ENCODE measurements around the gene GPR78.

Gene GPR78

DNA sequence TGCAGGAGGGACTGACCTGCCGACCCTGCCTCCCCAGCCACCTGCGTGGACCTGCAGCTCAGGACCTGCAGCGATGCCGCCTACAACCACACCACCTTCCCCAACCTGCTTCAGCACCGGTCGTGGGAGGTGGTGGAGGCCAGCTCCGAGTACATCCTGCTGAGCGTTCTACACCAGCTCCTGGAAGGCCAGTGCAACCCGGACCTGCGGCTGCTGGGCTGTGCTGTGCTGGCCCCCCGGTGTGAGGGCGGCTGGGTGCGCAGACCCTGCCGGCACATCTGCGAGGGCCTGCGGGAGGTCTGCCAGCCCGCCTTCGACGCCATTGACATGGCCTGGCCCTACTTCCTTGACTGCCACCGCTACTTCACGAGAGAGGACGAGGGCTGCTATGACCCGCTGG lies 20.9 kb downstream of the GPR78 start:
- no peak for DNase-seq

DNA sequence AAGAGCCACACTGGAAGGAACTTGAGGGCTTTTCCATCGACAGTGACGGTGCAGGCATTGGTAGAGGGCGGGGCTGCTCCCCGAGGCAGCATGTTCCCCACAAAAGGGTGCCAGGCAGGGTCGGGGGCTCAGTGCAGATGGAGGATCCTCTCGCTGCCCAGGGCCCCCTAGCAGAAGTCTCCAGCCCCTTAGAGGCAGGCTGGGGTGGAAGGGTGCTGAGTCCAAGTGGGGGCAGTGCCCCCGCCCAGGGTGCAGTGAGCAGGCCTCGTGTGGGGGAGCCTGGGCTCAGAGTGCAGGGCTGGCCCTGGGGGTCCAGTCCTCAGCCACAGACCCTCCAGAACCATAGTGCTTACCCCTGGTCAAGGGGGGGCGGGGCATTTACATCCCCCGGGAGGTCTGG lies 21.4 kb downstream of the GPR78 start:
- DNase-seq, result no peak

DNA sequence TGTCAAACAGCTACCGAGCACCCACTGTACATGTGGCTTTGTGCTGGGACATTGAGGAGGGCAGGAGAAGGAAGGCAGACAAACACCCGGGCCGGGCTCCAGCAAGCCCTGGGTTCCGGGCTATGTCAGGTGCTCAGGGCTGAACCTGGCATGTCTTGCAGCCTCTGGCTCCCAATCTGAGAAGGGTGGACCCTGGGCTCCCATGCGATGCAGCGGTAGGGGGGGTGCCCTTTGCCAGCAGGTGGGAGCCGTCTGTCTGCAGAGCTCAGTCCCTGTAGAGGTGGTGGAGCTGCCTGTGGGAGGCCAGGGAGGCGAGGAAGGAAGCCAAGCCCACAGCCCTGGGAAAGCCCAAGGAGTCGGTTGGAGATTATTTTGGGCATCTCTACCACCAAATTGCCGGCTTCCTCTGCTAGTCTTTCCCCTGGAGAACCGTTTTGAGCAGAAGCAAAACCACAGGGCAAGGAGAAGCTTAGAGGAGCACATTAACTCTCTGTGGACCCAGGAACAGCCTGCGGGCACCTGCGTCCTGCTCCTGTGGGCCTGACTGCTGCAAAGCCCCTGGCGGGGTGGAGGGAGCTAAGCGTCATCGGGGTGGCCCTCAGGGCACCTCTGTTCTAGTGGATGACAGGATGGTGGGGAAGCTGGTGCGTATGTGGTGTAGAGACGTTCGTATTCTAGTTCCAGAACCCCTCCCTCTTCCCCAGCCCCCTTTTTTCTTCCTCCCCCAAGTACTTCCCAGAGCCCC lies 22.7 kb downstream of the GPR78 start:
- no peak for DNase-seq

DNA sequence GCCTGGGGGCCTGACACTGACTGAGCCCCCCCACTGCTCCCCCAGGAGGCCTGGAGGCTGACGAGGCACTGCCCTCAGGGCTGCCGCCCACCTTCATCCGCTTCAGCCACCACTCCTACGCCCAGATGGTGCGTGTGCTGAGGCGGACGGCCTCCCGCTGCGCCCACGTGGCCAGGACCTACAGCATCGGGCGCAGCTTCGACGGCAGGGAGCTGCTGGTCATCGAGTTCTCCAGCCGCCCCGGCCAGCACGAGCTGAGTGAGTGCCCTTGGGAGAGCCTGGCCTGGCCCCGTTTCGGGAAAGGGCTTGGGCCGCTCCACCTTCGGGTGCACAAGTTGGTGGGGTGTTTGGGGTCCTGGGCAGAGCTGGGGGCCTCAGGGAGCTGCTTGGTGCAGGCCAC lies 23.7 kb downstream of the GPR78 start:
- no peak for DNase-seq

DNA sequence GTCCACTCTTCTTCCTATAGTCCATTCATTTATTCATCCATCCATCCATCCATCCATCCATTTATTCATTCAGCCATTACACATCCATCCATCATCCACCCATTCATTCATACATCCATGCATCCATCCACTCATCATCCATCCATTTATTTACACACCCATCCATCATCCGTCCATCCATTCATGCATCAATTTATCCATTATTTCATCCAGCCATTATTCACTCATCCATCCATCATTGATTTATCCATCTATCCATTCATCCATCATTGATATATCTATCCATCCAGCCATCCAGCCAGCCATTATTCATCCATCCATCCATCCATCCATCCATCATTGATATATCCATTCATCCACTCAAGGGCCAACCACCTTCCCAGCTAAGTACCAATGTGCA lies 25.1 kb downstream of the GPR78 start:
- no peak for DNase-seq

DNA sequence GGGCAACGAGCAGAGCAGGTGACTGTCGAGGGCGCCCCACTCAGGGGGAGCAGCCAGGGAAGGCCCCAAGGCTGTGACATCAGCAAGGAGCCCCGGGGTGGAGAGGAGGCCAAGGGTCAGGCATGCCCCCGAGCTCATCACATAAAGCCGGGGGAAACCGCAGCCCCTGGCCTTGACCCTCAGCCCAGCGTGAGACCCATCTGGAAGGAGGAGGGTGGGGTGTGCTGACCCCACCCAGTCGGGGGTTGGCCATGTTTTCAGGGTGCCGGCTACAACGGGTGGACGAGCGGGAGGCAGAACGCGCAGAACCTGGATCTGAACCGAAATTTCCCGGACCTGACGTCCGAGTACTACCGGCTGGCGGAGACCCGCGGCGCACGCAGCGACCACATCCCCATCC lies 26.3 kb downstream of the GPR78 start:
- DNase-seq, result no peak

DNA sequence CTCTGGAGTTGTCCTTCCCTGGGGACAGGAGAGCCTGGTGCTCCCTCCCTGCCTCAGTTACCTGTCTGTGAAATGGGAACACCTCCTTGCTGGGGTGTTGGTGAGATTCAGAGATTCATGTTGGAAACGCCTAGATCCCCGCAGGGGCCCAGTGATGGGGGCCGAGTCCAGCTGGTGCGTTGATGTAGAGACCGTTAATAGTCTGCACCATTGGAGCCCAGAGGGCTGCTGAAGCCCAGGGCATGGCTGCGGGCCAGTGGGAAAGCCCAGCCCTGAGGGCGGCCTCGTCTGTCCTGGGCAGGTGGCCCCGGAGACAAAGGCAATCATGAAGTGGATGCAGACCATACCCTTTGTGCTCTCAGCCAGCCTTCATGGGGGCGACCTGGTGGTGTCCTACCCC lies 26.8 kb downstream of the GPR78 start:
- no peak for DNase-seq

DNA sequence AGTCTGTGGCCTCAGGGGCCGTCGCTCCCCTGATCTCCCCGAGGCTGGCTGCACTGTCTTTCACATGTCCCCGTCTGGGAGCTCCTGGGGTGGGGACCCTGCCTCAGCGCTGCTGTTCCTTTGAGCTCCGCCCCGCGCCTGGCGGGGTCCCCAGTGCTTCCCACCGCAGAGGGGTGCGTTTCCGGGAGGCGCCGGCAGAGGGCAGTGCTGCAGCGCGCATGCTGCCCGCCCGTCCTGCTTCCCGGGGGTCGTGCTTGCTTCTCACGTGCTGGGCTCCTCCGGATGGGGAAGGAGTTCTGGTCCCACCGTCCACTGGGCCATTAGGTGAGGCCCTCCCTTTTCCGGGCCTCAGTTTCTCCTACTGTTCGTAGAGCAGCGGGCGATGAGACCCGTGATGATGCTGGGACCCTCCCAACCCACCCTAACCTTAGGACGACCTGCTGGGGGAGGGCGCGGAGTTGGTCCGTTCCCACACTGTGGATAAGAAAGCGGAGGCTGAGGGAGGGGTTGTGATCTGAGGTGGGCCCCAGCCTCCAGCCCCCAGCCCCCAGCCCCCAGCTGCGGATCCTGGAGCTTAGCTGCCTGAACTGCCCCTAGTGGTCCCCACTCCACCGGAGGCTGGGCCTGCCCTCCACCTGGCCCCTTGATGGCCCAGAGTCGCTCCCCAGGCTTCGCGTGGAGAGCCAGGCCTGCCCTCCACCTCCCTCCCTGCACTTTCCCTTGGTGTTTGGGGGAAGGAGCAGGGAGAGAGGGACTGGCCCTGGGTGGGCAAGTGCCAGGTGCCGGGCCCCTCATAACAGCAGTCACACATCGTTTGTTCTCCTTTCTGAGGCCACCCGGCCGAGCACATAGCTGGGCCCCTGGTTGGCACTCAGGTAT lies 27.6 kb downstream of the GPR78 start:
- DNase-seq, result peak; percentile 5

DNA sequence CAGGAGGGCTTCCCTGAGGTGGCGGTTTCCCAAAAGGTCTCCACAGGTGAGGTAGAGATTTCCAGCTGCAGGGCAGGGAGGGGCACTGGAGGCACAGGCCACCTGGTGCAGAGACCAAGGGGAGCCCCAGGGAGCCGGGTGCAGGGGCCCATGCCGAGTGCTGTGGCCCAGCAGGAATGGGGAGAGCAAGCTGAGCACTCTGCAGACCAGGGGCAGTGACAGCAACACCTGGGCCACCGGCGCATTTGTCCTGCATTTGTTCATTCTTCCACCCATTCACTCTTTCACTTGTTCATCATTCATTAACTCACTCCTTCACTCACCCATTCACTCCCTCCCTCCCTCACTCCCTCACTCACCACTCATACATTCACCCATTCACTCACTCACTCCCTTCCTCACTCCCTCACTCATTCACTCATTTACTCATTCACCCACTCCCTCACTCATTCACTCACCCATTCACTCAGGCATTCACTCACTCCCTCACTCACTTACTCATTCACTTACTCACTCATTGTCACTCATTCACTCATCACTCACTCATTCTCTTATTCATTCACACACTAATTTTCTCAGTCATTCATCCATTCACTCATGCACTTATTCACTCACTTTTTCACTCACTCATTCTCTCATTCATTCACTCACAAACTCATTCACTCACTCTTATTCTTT lies 28.7 kb downstream of the GPR78 start:
- DNase-seq, result no peak

DNA sequence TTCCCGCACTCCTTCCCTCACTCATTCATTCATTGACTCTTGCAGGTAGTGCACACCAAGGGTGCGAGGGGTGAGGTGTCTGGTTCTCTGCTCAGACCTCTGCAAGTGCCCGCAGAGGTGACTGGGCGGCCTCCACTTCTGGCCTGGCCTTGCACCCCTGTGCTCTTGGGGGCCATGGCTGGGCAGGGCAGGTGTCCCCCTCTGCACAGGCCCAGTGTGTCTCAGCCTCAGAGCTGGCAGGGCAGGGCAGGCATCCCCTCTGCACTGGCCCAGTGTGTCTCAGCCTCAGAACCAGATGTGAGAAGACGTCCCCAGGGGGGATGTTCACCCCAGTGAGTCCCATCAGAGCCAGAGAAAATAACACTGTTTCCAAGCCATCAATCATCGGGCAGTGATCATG lies 29.2 kb downstream of the GPR78 start:
- no peak for DNase-seq

DNA sequence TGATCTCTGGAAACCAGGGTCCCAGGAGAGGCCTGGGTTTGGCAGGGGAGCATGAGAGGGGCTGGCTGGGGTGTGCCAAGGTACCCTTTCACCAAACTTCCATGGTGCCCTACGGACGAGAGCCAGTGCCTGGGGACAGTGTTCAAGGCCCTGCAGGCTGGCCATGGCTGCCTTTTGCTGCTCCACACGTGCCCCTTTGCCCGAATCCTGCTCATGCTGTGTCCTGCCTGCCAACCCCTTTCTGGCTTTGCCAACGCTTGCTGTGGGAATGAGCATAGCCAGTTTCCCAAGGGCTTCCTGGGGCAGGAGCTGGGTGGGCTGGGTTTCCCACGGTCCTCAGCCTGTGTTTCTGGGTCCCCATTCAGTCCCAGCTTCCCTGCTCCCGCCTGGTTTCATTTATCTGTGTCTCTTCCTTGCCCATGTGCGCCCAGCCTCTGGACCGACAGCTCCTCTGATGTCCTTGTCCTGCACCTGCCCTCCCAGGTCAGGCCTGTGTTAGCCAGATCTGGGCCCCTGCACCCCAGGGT lies 29.7 kb downstream of the GPR78 start:
- no peak for DNase-seq

DNA sequence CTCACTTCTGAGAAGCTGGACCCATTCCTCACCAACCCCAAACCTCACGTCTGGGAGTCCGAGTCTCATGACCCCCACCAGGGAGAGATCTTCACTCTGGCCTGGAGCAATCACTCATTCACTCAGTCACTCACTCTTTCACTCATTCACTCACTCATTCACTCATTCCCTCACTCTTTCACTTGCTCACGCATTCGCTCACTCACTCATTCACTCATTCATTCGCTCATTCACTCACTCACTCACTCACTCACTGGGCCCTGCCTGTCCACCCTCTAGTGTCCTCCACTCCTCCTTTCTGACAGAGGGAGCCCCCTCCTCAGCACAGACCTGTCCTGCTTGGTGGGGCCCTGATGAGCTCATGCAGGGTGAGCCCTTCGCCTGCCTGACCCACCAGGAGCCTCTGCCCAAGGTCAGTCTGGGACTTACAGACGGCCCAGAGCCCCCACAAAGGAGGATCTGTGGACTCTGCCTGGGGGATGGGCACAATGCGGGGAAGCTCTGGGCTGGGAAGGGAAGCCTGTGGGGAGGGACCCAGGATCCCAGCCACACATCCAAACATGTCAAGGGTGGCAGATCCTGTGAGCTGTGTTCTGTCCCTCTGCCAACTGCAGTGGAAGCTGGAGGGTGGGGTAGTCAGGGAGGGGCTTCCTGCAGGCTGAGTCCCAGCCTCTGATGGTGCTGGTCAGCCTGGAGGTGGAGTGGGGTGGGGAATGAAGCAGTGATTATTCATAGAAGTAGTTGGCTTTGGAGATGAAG lies 30.8 kb downstream of the GPR78 start:
- no peak for DNase-seq

DNA sequence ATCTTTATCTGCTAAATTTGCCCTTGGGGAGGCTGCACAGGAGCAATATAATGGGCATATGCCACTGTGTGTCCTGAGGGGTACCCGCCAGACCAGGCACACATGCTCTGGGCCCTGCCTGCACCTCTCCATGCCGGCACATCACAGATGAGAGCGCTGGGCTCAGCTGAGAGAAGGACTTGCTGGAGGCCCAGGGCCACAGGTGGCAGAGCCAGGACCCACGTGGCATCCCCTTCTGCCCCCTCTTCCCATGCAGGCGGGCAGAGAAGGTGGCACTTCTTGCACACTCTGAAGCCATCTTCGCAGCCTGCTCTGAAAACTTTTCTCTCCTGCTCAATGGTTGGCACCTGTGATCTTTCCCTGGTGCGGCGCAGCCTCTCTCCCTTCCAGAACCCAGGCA lies 32.5 kb downstream of the GPR78 start:
- DNase-seq, result no peak

DNA sequence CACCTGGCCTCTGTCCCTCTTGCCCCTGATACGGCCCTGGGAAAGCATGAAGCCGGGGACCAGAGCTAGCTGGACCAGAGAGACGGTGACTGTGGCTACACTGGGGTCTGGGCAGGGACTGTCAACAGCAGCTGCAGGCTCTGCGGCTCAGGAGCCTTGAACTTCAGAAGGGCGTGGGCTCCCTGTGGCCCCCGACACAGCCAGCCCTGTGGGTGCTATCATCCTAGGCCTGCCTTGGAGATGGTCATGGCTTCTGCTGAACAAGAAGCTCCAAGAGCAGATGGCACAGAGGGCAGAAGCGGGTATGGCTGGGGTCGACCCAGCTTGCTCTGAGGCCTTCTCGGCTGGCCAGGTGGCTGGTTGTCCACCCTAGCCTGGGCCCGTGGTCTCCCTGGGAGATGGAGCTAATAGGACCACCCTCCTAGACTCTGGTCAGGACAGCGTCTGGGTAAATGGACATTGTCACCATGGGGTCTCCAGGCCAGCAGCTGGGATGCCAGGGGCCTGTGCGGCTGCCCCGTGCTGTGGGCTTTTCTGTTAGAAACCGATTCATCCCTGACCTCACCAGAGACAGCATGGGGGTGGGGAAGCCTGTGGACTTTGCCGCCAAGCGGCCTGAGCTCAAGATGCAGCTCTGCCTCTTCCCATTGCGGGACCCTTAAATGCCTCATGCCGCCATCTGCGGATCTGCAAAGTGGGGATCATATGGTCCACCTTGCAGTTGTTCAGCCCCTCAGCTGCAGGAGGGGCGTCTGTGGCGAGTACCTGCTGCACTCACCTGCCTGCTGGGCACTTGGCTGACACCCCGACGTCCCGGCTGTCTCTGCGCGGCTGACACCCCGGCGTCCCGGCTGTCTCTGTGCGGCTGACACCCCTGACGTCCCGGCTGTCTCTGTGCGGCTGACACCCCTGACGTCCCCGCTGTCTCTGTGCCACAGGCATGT lies 33.5 kb downstream of the GPR78 start:
- DNase-seq, result no peak

DNA sequence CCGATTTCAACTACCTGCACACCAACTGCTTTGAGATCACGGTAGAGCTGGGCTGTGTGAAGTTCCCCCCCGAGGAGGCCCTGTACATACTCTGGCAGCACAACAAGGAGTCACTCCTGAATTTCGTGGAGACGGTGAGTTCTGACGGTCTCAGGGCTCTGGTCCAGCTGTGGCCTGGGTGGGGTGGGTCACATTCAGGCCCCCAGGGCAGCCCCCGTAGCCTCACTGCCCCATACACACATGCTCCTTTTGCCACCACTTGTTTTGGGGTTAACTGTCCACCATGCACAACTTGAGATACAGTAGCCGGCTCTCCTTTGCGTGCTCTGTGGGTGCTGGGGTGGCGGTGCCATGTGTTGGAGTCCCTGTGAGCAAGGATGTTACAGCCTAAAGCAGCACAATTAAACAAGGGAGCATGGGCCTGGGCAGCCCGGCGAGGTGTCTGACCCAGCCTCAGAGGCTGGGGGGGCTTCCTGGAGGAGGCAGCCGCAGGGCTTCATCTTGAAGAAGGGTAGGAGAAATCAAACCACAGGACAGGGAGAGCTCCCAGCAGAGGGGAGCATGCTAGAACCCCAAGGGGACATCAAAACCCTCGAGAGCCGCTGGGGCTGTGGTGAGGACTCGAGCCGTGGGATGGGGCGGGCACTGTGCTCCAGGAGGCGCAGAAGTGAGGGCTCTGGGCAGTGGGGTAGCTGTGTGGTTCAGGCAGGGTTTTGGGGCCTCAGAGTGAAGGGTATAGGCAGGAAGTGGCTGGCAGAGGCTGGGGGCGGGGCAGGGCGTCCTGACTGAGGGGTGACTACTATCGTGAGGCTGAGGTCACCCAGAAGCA lies 34.4 kb downstream of the GPR78 start:
- no peak for DNase-seq

DNA sequence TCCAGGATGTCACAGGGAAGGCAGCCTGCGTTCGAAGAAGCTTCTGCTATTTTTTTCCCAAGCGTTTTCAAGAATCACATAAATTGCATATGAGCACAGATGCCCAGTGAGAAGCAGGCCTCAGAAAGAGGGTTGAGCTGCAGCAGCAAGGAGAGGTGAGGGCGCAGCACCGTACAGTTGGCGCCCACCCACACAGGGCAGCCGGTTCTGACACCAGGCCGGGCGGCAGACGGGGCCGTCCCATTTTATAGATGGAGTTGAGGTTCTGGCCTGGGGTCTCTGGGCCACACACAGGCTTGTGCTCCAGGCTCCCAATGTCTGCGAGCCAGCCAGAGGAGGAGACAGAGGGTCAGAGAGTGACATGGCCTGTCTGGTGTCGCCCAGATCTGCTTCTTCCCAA lies 35.2 kb downstream of the GPR78 start:
- DNase-seq, result no peak

DNA sequence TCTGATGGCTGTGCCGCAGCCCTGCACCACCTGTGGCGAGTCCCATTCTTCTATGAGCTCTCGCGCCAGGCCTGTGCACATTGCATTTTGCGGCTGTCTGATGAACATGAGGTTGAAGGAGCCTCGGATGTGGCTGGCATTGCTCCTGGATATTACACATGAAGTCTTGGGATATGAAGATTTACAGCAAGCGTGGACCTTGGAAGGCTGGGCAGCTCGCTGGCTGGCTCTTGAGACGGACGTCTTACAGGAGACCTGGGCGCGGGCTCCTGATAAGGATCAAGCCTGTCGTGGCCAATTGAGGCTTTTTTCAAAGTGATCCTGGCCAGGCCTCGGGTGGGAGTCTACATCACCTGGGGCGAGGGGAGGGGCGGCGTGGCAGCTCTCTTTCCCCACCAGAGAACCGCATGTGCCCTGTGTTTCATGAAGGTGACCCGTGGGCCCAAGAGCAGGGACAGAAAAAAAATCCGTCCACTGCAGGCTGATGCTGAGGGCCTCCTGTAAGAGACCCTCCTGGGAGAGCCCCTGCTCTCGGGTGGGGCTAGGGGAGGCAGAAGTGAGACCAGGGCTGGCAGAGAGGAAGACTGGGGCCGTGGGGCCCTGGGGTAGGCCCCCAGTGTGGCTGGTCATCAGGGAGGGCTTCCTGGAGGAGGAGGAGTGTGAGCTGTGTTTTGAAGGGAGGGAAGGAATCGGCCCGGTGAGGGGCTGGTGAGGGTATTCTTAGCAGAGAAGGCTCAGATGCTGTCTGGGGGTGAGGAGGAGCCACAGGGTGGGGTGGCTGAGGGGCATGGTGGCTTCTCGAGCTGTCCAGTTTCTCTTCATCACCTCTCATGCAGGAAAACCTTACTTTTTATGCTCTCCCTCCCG lies 36.0 kb downstream of the GPR78 start:
- DNase-seq, result no peak

DNA sequence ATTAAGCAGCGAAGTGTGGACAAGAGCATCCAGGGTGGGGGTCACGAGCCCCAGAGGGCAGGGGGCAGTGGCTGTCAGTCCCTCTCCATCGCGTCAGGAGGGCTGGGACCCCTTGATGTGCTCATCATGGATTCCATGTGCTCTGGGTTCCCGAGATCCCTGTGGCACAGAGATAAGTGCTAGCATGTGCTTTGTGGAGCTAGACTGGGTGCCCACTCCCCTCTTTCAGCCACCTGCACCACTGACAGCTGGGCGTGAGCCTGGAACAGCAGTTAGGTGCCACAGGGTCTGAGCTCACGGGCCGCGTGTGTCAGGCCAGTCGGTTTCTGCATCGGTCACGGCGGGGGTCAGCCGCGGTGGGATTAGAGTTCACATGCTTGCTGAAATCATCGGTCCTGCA lies 36.6 kb downstream of the GPR78 start:
- no peak for DNase-seq

DNA sequence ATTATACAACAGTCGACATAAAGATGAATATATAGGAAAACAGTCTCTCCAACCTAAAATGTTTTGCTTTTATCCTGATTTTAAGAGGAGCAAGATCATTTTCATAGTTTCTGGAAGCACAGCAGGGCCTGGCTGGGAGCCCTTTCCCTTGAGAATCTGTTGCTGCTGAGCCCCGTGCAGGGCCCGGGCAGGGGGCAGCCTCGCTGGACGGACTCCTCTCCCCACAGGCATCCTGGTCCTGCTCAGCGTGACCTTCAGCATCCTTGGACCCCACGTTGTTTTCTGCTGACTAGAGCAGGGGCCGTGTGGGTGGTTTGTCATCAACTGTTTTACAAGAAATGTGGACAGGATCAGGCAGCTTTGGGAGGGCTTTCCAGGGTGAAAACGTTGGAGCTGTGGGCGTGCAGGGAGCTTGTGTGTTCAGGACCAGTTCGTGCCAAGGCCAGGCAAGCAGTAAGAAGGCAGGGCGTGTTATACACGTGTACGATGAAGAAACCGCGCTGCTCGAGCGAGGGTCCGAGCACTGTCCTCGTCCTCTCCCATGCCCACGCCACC lies 37.4 kb downstream of the GPR78 start:
- no peak for DNase-seq
